Measurements from ENCODE around the gene FXYD2. TPM values are rescaled to one million over a fixed set of nuclear protein-coding genes. Genes with fewer than 3 reads are reported as not detected.
"Not testable (repeated sequence)": the region's sequence is repeated elsewhere in the genome, so short reads cannot be mapped to it uniquely, and the experiment has no call there.

The FXYD2 gene
- total RNA-seq, 1 experiment from 2014 or later = 9.0 TPM

GRCh38 chr11:117815262-117815803 is 9.2 kb downstream of the FXYD2 start:
- H3K9me3 Mint-ChIP-seq (ENCODE audit: low read depth, unreplicated experiment) = no peaks in the 10 kb centered on the region
- peaks cover 19% of the 10 kb centered on the region for H3K36me3 Mint-ChIP-seq (ENCODE audit: insufficient read depth, unreplicated experiment)
- peak overlapping the region; percentile 34 for H3K4me3 Mint-ChIP-seq (ENCODE audit: low read depth, unreplicated experiment)
- intact Hi-C loops (cut with micrococcal nuclease; ENCODE audit: unreplicated experiment) = loop anchor here (5.0 kb wide), 1 partner anchor 388 kb away; no protein-coding TSS in a partner anchor
- no peak for TF ChIP-seq CTCF (IDR thresholded peaks at IDR 0.05; ENCODE audit: unreplicated experiment)
- H3K27ac Mint-ChIP-seq (ENCODE audit: unreplicated experiment) = peak overlapping the region; percentile 81
- peaks cover 65% of the 10 kb centered on the region for H3K4me1 Mint-ChIP-seq (ENCODE audit: low read depth, unreplicated experiment)
- CTCF ChIA-PET = interaction anchor here (0.7 to 2.1 kb wide), 5 partner anchors 8 to 389 kb away, joined by 3 to 8 read pairs (median 5); no protein-coding TSS in a partner anchor
- no peak for DNase-seq
- peaks cover 2% of the 10 kb centered on the region for H3K27me3 Mint-ChIP-seq (ENCODE audit: unreplicated experiment)
- BruUV-seq (replicated peaks) = no TSS peak

- Mint-ChIP-seq H3K27ac (ENCODE audit: unreplicated experiment) (peak overlapping the region; percentile 81), H3K4me3 (ENCODE audit: low read depth, unreplicated experiment) (peak overlapping the region; percentile 34), H3K4me1 (ENCODE audit: low read depth, unreplicated experiment) (peaks cover 70% of the 10 kb centered on the region), H3K27me3 (ENCODE audit: unreplicated experiment) (peaks cover 7% of the 10 kb centered on the region), H3K36me3 (ENCODE audit: insufficient read depth, unreplicated experiment) (peaks cover 19% of the 10 kb centered on the region), H3K9me3 (ENCODE audit: low read depth, unreplicated experiment) (no peaks in the 10 kb centered on the region)
- DNase-seq = peak; percentile 79
- CTCF ChIA-PET = interaction anchor here (1.1 to 2.1 kb wide), 4 partner anchors 7 to 389 kb away, joined by 4 to 8 read pairs (median 5); no protein-coding TSS in a partner anchor
- intact Hi-C loops (cut with micrococcal nuclease; ENCODE audit: unreplicated experiment) = loop anchor here (5.0 kb wide), 1 partner anchor 388 kb away; no protein-coding TSS in a partner anchor
- no peak for TF ChIP-seq CTCF (IDR thresholded peaks at IDR 0.05; ENCODE audit: unreplicated experiment)
- BruUV-seq (replicated peaks) = no TSS peak
Measured at GRCh38 chr11:117814766-117815261, 9.7 kb downstream of the FXYD2 start.

GRCh38 chr11:117814204-117814765 is 10.3 kb downstream of the FXYD2 start:
- DNase-seq = no peak
- Mint-ChIP-seq H3K4me3 (ENCODE audit: low read depth, unreplicated experiment) (peak overlapping the region; percentile 34), H3K27ac (ENCODE audit: unreplicated experiment) (peak overlapping the region; percentile 81), H3K9me3 (ENCODE audit: low read depth, unreplicated experiment) (no peaks in the 10 kb centered on the region), H3K4me1 (ENCODE audit: low read depth, unreplicated experiment) (peaks cover 75% of the 10 kb centered on the region), H3K27me3 (ENCODE audit: unreplicated experiment) (peaks cover 12% of the 10 kb centered on the region), H3K36me3 (ENCODE audit: insufficient read depth, unreplicated experiment) (peaks cover 18% of the 10 kb centered on the region)
- BruUV-seq (replicated peaks) = no TSS peak
- CTCF ChIA-PET = interaction anchor here (1.1 to 2.1 kb wide), 3 partner anchors 14 to 388 kb away, joined by 4 to 8 read pairs (median 5); no protein-coding TSS in a partner anchor
- no peak for TF ChIP-seq CTCF (IDR thresholded peaks at IDR 0.05; ENCODE audit: unreplicated experiment)
- intact Hi-C loops (cut with micrococcal nuclease; ENCODE audit: unreplicated experiment) = no loop called here

GRCh38 chr11:117810056-117810451 is 14.5 kb downstream of the FXYD2 start:
- DNase-seq; H3K36me3 Mint-ChIP-seq (ENCODE audit: insufficient read depth, unreplicated experiment); H3K9me3 Mint-ChIP-seq (ENCODE audit: low read depth, unreplicated experiment); H3K27ac Mint-ChIP-seq (ENCODE audit: unreplicated experiment); BruUV-seq (replicated peaks); intact Hi-C loops (cut with micrococcal nuclease; ENCODE audit: unreplicated experiment): not testable (repeated sequence)
- H3K4me3 Mint-ChIP-seq (ENCODE audit: low read depth, unreplicated experiment) = peak overlapping the region; percentile 9
- peaks cover 14% of the 10 kb centered on the region for H3K27me3 Mint-ChIP-seq (ENCODE audit: unreplicated experiment)
- CTCF ChIA-PET = interaction anchor here (1.3 to 3.0 kb wide), 3 partner anchors 137 to 384 kb away, joined by 6 to 26 read pairs (median 13); no protein-coding TSS in a partner anchor
- peaks cover 47% of the 10 kb centered on the region for H3K4me1 Mint-ChIP-seq (ENCODE audit: low read depth, unreplicated experiment)

All from Calu3 (cell line).